HG02970 (cell line): ENCODE data around the gene PLCB4.

Source experiments
- ATAC-seq: cut with Tn5 transposase; IDR thresholded peaks from one replicate; pipeline ENCODE4 v1.9.1; 2021; ENCODE audit warnings: mild to moderate bottlenecking, moderate library complexity, moderate number of reproducible peaks; ENCODE audit not compliant: unreplicated experiment, low FRiP score

Gene PLCB4

GRCh38 chr20:9467995-9468394 lies 399.1 kb downstream of the PLCB4 start:
- ATAC-seq, result no peak

DNA sequence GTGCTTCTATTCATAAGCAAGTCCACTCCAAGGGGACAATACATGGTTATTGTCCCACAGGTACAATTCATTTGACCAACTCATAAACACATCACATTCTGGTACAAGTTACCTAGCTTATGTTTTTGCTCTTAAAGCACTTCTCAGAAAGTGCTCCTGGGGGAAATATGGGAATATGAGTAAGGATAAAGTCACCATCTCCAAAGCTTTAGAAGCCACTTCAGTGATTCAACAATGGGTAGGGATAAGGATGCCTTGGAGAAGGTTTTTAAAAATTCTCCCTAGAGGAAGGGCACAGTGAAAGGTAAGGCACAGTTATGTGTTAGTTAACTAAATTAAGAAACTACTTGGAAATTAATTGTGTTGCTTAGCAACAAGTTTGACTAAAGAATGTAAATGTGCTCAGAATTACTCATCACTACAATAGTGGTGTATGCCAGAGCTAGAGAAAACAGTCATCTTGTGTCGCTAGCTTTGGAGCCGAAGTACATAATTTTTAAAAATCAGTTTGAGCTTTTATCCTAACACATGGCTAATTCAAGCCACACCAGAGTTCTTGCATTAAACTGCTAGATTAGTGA lies 406.0 kb downstream of the PLCB4 start:
- ATAC-seq, result no peak

DNA sequence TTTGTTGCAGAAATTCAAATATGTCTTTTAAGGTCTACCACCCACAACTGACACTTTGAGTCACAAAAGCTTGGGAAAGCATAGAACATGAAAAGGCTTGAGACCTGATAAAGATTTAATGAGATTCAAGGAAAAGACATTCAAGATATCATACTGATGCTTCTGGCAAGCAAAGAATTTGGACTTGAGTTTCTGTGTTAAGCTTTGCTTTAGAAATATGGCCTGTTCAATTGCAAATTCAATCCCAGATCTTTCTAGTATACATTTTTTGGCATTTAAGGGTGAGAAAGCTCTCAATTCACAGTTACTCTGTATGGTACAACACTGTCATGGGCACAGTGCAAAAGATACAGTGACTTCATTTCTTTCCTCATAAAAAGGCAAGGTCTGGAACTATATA lies 406.6 kb downstream of the PLCB4 start:
- ATAC-seq, result no peak

GRCh38 chr20:9476174-9476573 lies 407.3 kb downstream of the PLCB4 start:
- no peak for ATAC-seq

- no peak for ATAC-seq
Measured at GRCh38 chr20:9476637-9477036, 407.8 kb downstream of the PLCB4 start.

DNA sequence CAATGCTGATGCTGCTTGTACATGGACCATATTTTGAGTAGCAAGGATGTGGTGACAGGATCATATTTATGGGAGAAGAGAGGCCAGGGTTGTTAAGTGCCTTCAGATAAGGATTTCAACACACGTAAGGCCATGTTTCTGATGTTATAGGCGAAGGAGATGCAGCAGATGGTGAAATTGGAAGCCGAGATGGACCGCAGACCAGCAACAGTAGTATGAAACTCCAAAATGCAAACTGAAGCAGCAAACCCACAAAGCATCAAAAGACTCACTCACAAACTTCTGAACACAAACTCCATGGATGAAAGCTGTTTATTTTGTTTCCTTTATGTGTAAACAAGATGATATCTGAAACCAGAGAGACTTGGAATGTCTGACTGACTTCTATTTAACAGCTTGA lies 409.9 kb downstream of the PLCB4 start:
- no peak for ATAC-seq

GRCh38 chr20:9480066-9480465 lies 411.2 kb downstream of the PLCB4 start:
- ATAC-seq, result no peak

DNA sequence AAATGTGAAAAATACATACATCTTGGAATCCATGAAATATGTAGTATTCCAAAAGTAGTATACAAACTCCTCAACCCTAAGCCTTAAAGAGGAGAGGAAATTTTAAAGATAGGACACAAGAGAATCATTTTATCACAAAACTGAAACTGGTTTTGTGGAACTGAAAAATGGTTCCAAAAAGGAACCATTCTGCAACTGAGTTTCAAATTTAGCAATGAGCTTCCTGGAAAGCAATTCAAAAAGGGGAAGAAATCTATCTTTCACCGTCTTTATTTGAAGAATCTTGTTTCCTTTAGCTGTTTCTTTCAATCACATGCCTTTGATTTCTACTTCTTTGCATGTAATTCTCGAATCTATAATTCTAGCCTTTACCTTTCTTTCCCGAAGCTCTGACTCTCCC lies 413.3 kb downstream of the PLCB4 start:
- ATAC-seq, result no peak

DNA sequence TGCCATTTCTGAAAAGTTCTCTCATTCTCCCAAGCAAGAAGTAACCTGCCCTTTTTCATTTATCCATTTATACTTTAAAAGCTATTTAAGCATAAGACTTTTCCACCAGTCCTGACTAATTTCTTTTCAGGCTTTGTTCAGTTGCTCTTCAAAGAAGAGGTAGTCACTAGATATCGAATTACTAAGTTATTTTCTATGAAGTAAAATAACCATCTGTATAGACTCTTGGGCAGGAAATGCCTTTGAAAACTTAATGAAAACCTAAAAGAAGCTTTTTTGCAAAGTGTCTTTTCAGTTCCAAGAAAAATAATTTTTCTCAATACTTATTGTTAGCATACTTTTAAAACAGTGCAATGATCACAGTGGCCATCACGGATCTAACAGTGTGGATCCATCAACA lies 414.2 kb downstream of the PLCB4 start:
- no peak for ATAC-seq

DNA sequence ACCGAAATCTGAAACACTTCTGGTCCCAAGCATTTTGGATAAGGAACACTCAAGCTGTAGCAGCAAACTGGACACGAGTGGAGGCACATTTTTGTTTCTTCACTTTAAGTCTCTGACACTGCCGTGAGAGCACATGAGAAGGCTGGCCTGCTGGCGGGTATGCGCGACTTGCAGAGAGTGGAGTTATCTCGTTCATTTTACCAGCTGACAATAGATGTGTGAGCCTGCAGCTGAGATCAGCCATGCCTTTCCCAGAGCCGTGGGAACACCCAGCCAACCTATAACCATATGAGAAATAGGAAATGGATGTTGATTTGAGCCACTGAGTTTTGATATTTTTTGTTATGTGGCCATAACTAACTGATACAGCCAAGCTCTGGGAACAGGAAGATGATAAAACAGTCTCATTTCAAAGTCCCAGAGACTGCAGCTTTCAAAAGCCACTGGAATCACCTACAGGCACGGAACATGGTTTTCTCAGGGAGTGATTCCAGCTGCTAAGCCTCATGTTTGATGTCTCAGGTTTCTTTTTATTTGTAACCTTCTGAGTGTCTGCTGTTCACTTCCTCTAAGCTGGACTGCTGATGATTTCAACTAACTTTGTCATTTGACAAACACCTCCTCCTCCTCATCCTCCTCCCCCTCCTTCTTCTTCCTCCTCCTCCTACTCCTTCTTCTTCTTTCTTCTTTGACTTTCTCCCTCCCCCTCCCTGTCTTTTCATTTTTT lies 416.9 kb downstream of the PLCB4 start:
- ATAC-seq, result no peak

- no peak for ATAC-seq
Measured at GRCh38 chr20:9487231-9487630, 418.3 kb downstream of the PLCB4 start.

- no peak for ATAC-seq
Measured at GRCh38 chr20:9488063-9488462, 419.2 kb downstream of the PLCB4 start.

DNA sequence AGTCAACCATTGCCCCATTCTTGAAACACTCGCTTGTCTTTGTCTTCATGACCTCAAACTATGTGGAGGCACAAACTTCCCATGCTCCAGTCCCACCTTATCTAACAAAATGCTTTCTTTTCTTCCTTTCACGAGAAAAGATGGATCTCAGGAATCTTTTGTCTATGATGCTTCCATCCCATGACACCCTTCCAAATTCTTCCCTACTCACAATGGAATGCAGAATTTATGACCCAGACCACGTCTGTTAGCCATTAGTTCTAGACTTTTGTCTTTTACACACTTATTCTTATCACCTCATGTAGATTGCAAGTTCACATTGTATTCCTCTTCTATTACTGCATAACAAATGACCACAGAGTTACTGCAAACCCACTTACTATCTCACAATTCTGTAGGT lies 421.3 kb downstream of the PLCB4 start:
- ATAC-seq, result no peak

GRCh38 chr20:9490631-9491030 lies 421.7 kb downstream of the PLCB4 start:
- no peak for ATAC-seq

DNA sequence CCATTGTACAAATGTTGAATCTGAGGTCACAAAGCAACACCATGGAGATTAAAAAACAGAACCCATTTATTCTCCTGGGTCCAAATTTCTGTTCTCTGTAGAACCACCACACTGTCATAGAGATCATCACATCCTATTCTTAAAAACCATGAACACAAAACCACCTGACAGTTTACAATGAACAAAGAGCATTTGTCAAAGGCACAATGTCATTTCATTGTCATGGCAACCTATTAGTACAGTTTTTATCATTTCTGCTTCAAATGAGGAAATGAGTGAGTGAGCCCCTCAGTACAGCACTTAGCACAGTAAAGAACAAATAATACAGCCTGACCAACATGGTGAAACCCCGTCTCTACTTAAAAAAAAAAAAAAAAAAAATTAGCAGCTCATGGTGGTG lies 422.4 kb downstream of the PLCB4 start:
- ATAC-seq, result no peak

- ATAC-seq, result no peak
Measured at GRCh38 chr20:9492067-9492466, 423.2 kb downstream of the PLCB4 start.

DNA sequence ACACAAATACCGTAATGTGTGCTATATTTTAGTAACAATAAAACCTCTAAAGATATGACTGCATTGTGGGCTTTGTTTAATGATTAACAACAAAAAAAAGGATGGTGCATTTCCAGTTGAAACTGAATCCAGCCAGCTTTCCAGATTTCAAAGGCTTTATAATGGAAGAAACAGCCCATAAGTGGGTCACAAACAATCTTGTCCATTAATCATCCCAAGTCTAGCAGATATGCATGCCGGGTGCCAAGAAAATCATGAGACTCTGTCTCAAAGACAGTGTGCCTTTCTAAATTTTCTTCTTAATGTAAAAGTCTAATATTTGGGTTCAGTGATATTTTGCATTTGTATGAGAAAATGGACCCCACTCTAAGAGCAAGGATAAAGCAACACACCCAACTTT lies 424.9 kb downstream of the PLCB4 start:
- no peak for ATAC-seq

DNA sequence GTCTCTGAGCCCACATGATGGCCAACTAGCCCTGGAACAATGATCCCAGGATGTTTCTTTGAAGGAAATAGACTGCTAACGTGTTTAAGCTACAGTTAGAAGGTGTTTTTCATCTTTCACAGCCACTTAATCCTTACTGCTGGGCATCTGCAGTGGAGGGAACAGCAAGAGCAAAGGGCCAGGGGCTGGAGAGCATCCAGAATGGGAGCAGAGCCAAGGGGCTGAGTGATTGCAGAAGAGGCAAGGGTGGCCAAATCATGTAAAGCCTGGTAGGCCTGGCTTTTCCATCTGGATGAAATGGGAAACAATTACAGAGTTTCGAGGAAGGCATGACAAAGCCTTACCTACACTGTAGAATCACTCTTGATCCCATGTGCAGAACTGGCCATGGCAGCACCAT lies 426.8 kb downstream of the PLCB4 start:
- ATAC-seq, result no peak

DNA sequence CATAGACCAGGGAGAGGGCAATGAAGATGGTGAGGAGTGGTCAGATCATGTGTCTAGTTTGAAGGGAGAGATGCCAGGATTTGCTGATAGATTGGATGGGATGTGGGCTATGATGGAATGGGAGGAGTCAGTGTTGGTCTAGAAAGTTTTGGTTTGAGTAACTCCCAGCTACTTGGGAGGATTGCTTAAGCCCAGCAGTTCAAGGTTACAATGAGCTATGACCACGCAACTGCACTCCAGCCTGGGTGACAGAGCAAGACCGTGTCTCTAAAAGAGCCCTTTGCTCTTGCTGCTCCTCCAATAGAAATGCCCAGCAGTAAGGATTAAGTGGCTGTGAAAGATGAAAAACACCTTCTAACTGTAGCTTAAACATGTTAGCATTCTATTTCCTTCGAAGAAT lies 427.3 kb downstream of the PLCB4 start:
- ATAC-seq, result no peak

GRCh38 chr20:9498322-9498721 lies 429.4 kb downstream of the PLCB4 start:
- no peak for ATAC-seq

- no peak for ATAC-seq
Measured at GRCh38 chr20:9499126-9499899, 430.4 kb downstream of the PLCB4 start.

DNA sequence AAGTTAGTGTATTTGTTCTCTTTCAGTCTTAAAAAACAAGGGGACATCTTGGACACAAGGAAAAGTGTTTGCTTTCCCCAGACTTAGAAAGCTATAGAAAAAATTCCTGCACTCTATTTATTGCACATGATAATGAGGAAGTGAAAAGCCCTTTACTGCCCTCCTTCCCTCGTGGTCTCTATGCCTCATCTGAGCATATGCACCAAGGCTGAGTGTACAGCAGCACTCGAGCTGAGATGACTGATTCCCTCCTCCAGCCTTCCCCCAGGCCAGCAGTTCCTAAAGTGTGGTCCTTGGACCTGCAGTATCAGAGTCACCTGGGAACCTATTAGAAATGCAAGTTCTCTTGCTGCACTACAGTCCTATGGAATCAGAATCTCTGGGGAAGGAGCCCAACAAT lies 431.2 kb downstream of the PLCB4 start:
- ATAC-seq, result no peak
